Measurements from ENCODE around the gene PSMD12.

Gene PSMD12

GRCh38 chr17:67297454-67297960 is 68.9 kb downstream of the PSMD12 start:
- DNase-seq, result no peak

- DNase-seq, result no peak
Observed at GRCh38 chr17:67294451-67295199, 71.8 kb downstream of the PSMD12 start.

- DNase-seq, result peak; percentile 81
Observed at GRCh38 chr17:67293251-67294203, 72.8 kb downstream of the PSMD12 start.

DNA sequence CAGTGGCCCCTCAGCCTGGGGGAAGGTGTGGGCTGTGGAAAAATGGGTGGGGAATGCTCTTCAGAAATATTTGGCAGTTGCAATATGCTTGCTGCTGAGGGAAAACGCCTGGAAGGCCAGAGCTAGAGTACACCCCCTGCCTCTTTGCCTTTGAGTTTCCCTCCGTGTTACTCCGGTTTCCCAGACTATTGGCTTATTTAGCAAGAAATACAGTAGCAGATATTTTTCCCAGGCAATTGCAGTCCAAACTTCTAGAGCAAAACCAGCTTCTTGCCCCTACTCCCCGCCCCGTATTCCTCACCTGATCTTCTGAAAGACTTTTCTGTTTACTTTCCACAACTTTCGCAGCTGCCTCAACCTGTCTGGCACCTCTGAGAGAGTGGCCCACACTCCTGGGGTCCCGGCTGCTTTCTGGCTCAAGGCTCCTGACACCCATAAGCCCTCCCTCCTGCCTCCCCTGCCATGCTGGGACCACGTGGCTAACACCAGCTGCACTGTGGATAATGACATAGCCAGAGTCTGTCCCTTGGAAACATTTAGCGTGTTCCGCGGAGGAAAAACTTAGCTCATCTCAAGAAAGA is 75.6 kb downstream of the PSMD12 start:
- no peak for DNase-seq

- DNase-seq, result no peak
Observed at GRCh38 chr17:67290244-67290643, 76.1 kb downstream of the PSMD12 start.

GRCh38 chr17:67289181-67289876 is 77.0 kb downstream of the PSMD12 start:
- DNase-seq, result peak; percentile 14

All from RPMI8226 (cell line).